ENCODE measurements around the gene CHRNA5.
"Not testable (repeated sequence)": the region's sequence is repeated elsewhere in the genome, so short reads cannot be mapped to it uniquely, and the experiment has no call there.

Gene CHRNA5

DNA sequence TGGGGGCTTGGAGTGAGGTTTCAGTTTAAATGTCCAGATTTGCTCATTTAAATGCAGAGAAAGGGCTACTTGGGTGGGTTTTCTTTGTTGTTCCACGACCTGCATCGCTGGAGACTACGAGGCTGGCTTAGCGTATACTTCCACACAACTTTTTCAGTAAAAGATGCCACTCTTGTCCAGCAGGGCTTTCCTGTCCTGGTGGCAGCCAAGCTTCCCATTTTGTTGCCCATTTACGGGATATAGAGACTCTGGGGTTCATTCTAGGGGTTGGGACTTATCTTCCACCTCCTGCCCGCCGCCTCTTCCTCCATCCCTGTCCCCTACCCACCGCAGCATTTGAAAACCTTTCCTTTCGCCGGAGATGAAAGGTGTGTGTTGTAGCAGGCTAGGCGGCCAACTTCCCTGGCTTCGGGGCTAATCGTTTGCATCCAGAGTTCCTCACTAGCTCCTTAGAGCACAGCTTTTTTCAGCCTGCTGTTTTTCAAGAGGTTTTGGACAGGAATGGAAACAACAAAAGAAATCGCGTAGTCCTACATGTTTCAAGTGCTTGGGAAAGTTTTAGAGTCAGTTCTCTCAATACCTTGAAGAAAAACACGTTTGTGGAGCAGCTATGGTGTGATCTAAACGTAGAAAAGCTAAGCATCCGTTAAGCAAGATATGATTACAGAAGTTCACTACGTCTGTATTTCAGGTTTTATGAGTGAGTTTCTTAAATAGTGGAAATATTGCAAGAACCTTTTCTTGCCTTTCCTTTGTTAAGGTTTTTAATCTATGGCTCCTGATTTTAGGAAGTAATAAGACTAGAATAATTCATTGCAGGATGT, 843 bp downstream of the CHRNA5 start:
- peak; percentile 62 for DNase-seq (ENCODE audit: low spot score)

DNA sequence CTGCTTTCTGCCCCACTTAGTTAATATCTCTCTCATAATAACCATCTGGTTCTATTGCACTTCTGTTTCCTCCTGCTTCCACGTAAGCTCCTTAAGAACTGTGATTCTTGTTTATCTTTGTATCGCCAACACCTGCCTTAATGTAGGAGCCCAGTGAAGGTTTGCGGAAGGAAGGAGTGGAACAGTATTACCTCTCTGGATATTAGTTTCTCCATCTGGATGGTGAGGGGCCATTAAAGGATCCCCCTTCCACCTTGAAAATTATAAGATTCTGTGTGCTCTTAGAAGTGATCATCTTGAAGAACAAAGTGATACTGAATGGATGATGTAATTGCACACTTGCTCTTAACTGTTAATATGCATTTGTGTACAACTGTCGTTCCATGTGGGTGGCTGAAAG, 2.2 kb downstream of the CHRNA5 start:
- no peak for DNase-seq (ENCODE audit: low spot score)

DNA sequence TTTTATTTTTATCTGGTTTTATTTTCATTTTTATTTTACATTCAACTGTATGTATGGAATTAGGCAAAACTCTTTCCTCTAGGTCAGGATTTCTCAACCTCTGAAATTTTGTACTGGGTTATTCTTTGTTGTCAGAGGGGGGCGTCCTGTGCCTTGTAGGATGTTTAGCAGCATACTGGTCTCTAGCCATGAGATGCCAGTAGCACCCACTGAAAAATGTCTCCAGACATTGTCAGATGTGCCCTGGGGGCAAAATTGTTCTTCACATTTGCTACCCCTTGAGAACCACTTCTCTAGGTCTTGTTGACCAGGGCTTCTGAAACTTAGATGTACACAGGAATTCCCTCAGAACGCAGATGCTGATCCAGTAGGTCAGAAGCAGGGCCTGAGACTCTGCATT, 5.4 kb downstream of the CHRNA5 start:
- DNase-seq (ENCODE audit: low spot score), result no peak

DNA sequence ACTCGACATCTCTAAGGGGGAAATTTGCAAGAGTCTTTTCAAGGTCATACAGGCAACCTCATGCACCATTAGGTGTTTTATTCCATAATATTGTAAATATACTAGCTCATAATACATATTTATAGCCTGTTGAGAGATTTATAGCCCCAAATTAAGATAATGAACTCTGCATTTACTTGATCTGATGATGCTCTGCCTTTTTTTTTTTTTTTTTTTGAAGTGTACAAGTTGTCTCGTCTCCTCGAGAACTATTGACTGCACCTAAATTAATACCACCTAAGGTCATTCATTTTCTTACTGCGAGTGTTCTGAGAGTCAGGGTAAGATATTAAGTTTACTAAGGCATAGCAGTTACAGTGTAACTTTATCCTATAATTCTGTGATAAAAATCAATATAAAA, 6.1 kb downstream of the CHRNA5 start:
- DNase-seq (ENCODE audit: low spot score), result no peak

DNA sequence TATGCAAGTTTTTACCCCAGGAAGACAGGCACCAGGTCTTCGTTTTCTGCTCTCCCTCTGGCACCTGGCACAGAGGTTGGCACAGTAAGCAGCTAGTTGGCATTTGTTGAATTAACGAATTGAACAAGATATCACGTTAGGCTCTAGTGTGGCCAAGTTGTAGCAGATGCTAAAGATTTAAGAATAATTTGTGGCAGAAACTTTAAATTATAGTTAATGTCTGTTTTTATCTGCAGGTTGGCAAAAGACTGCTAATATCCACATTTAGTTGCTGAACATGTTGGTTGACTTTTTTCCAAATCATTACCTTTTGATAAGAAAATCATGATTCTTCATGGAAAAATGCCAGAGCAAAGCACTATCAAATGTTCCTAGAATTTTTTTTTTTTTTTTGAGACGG, 8.1 kb downstream of the CHRNA5 start:
- no peak for DNase-seq (ENCODE audit: low spot score)

DNA sequence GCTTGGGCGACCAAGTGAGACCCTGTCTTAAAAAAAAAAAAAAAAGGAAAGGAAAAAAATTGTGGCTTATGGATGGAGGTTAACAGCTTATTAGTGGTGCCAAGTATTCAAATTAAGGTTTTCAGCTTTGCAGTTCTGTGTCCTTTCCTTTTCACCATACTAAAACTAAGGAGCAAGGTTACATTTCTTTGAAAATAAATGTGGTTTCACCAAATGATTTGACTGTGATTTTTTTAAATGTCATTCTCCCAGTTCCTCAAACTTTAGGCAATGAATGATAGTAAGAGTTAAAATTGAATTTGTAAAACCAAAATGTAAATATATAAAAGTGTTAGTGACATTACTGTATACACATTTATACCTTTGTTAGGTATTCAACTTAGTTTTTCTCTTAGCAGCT, 9.6 kb downstream of the CHRNA5 start:
- DNase-seq (ENCODE audit: low spot score), result no peak

DNA sequence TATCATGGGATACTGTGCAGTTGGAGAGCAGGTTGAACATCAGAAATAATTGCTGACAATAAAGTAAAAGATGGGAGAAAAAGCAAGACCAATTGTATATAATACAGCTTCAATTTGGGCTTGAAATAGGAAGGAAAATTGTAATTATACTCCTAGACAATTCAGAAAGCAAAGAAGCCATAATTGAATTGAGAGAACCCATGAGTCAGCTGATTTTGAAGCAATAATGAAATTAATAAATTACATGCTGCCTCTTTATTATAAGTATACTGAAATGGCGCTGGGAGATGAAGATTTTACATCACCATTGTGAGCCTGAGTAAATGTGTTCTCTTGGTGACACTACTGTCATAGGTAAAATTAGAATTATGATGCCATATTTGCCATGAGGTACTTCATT, 32.3 kb downstream of the CHRNA5 start:
- DNase-seq (ENCODE audit: low spot score), result no peak

DNA sequence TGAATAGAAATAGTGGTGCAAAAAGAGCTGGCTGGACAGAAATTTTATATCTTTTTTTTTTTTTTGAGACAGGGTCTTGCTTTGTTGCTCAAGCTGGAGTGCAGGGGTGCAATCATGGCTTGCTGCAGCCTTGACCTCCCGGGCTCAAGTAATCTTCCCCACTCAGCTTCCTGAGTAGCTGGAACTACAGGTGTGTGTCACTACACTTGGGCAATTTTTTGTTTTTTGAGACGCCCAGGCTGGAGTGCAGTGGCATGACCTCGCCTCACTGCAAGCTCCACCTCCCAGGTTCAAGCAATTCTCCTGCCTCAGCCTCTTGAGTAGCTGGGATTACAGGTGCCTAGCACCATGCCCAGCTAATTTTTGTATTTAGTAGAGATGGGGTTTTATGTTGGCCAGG, 33.0 kb downstream of the CHRNA5 start:
- no peak for DNase-seq (ENCODE audit: low spot score)

DNA sequence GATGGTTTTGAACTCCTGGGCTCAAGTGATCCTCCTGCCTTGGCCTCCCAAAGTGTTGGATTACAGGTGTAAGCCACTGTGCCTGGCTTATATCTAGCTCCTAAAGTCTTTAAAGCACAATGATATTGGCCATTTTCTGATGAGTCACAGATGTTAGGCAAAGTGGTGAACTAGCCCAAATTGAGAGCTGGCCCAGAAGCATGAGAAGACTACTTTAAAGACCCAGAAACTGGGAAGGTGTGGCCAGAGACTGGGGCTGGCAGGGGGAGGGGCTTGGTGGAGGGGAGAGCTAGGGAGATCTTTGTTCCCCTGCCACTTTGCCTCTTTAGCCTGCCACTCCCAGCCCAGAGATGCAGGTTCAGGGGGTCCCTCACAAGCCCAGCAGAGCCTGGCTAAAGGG, 33.9 kb downstream of the CHRNA5 start:
- DNase-seq (ENCODE audit: low spot score), result no peak

DNA sequence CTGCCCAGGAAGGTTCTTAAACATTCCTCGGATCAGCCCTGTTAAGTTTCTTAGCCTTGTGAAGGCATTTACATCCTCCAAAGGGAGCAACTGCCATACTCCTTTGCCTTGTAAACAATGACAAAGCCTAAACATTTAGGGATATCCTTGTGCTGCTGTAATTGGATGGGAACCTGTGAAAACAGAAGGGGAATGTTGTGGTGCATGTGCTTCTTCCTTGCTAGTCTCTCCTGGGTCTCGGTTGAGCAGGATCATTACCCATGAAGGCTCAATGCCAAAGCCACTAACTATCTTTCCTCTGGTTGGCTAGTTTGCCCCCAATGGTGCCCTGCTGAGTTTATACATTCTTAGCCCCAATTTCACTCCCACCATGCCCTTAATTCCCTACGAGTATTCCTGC, 38.1 kb downstream of the CHRNA5 start:
- no peak for DNase-seq (ENCODE audit: low spot score)

DNA sequence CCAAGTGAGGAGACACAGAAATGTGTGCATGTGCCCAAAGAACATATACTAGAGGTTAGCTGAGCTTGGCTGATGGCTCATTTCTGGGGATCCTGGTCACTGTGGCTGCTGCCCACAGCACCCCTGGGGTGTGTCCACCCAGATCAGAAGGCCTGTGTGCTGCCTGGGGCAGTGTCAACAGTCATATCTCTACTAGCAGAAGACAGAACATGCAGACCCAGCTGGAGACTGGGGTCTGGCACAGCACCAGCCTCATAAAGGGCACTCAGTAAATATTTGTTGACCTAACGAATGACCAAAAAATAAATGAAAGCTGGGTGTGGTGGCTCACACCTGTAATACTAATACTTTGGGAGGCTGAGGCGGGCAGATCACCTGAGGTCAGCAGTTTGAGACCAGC, 39.1 kb downstream of the CHRNA5 start:
- DNase-seq (ENCODE audit: low spot score), result no peak

DNA sequence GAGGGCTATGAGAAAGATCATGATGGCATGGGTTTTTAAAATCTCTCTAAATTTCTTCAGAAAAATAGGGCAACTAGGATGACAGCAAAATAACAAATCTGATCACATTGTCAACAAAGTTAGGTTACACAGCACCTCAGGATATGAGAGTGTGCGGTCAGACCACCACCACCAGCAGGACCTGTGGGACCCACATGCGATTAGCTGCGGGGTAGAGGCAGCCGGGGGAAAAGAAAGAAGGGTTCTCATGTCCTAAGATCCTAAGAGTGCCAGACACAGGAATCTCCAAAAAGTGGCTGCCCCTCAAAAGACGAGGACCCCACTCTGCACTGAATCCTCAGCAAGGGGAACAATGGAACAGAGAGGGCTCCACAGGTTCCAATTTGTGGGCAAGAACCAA, 39.9 kb downstream of the CHRNA5 start:
- no peak for DNase-seq (ENCODE audit: low spot score)

DNA sequence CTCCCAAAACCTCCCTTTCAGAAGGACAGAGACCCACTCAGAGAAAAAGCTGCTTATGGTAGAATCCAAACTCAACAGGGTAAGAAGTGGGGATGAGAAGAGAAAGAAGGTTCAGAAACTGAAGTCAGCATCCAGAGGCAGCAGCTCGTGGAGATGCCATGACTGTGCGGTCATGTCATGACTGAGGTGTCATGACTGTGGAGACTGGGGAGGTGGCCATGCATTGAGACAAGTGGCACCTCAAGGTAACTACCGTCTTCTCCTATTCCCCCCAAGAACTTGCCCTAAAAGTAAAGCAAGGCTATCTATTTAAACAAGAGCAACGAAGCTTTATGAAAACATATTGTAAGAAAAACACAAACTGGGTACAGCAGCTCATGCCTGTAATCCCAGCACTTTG, 40.4 kb downstream of the CHRNA5 start:
- no peak for DNase-seq (ENCODE audit: low spot score)

DNA sequence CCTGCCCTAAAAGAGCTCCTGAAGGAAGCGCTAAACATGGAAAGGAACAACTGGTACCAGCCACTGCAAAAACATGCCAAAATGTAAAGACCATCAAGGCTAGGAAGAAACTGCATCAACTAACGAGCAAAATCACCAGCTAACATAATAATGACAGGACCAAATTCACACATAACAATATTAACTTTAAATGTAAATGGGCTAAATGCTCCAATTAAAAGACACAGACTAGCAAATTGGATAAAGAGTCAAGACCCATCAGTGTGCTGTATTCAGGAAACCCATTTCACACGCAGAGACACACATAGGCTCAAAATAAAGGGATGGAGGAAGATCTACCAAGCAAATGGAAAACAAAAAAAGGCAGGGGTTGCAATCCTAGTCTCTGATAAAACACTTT, 44.2 kb downstream of the CHRNA5 start:
- not testable (repeated sequence) for DNase-seq (ENCODE audit: low spot score)

DNA sequence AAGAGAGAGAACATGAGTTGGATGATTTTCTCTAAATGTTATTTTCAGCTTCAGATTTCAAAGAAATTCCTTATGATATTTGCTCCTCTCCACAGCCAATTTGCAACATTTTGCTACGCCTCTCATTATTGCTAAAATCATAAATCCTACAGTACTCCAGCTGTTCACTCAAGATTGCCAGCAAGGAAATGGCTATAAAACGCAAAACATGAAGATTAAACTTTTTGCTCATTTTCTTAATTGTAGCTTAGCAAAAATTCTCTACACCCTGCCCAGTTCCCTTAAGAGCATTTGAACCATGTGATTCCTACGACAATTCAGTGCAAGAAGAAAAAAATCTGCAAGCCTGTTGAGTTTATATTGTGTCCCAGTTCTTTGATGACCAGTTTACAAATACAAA, 48.7 kb downstream of the CHRNA5 start:
- DNase-seq (ENCODE audit: low spot score), result no peak

DNA sequence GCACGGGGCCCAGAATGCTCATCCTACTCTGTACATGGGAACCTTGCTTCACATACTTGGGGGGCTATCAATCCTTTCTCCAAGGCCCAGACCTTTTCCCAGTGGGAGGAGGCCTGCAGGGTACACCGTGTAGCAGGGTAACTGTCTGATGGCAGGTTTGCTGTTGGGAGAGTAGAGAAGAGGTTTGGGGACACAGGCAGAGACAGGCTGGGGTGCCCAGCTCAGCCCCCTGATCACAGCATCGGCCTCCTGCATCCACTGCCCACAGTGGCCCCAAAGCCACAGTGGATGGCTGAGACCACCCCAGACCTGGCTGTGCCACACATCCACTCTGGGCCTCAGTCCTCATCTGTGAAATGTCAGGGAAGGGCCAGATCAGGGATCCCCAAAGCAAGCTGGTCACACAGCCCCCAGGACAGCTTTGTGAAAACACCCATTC, 49.9 kb downstream of the CHRNA5 start:
- no peak for DNase-seq (ENCODE audit: low spot score)

DNA sequence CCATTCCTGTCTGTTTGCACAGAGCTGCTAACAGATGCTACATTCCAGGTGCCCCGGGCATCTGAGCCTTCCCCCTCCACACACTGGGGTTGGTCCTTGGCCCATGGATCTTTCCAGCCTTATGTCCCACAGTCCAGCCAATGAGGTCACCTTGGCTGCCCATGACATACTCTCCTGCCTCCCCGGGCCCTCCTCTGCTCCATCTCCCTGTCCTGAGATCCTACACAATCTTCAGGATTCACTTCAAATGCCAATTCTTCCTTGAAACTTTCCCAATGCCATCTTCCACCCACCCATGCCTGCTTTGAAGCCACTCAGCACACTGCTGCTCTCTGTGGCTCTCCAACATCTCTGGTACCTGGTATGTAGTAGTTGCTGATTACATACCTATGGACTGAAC, 51.2 kb downstream of the CHRNA5 start:
- no peak for DNase-seq (ENCODE audit: low spot score)

DNA sequence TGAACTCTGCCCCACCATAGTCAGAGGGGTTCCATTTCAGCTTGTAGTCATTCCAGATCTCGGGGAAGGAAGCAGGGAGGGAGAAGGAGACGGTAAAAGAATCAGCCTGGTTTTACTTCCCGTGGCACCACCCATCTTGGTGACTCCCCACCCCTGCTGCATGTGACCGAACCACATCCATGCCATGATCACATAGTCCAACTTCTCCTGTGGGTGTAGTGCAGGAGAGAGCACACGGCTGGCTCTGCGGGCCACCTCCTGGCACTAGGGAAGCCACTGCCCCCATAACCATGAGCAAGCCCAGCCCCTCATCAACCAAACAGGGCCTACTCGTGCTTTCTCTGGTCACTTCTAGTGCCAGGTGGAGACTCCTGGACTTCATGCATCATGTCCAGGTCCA, 51.8 kb downstream of the CHRNA5 start:
- DNase-seq (ENCODE audit: low spot score), result no peak

DNA sequence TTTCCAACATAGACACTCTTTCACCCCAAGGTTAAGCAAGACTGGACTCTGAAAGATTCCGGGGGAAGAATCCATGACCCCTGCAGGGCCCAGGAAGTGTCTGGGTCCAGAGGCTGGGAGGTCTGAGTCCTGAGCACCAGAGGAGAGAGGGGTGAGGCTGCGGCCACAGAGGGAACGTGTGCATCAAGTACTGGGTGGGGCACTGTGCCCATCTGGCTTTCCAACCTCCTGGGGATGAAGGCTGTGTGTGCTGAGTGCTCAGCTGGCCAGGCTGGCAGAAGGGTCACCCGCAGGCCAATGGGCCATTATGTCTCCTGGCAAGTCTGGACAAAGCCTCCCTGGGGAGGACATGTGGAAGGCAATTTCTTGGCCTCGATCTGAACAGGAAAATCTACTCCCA, 52.2 kb downstream of the CHRNA5 start:
- no peak for DNase-seq (ENCODE audit: low spot score)

DNA sequence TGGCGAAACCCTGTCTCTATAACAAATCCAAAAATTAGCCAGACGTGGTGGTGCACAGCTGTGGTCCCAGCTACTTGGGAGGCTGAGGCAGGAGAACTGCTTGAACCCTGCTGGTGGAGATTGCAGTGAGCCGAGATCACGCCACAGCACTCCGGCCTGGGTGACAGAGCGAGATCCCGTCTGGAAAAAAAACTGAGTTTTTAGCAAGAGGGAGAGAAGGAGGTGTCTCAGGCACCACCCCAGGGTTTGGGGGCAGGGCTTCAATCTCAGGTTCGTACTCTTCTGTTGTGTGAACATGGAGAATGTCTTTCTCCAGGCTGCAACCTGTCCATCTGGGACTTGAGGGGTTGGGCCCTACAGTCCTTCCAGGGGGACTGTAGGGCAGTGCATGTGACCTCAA, 52.7 kb downstream of the CHRNA5 start:
- no peak for DNase-seq (ENCODE audit: low spot score)

DNA sequence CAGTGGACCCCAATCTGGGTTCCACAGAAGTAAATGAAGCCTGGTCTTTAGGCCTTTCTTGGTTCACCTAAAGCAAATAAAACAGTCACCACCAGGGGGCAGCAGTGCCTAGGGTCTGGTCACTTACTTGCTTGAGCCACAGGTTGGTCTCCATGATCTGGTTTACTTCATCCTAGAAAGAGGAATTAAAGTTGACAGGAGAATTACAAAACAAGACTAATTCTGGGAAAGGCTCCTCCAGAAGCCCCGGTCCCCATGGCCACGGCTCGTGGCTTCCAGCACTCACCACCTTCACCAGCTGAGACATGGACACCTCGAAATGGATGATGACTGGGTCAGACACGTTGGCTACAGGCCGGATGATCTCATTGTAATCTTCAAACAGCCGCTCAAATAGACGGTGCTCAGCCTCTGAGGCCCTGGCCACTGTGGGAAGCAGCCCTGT, 53.2 kb downstream of the CHRNA5 start:
- peak; percentile 89 for DNase-seq (ENCODE audit: low spot score)

DNA sequence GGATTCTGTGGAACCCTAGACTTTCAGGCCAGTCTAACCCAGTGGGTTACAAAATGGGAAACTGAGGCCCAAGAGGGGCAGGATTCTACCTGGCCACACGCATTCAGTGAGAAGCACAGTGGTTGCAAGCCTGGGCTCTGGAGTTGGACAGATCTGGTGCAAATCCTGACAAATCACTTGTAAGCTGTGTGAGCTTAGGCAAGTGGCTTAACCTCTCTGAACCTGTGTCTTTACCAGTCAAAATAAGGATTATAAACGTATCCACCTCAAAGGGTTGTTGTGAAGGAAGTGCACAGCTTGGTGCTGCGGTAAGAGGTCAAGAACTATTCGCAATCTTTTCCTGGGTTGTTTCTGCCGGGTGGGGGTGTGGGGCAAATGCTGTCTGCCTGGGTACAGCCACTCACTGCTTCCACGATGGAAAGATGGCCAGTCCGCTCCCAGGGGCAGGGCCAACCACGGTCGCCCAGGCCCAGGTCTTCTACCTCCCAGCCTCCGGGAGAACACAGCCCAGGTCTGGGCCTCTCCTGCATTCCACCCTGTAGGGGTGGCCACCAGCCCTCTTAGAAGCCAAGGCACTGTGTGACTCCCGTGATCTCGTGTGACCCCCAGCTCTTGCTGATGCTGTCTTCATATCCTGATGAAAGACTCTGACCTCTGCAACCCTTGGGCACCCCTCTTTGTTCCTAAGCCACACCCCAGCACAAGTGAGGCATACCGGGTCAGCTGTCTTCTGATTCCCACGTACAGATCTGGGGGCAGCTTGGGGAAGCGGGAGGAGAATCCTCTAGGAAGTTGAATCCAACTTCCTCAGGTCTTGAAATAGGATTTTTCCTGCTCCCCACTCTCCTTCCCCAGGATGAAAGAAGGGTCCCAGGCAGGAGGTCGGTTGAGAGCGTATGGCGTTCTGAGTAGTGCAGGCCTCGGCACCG, 54.0 kb downstream of the CHRNA5 start:
- DNase-seq (ENCODE audit: low spot score), result no peak

DNA sequence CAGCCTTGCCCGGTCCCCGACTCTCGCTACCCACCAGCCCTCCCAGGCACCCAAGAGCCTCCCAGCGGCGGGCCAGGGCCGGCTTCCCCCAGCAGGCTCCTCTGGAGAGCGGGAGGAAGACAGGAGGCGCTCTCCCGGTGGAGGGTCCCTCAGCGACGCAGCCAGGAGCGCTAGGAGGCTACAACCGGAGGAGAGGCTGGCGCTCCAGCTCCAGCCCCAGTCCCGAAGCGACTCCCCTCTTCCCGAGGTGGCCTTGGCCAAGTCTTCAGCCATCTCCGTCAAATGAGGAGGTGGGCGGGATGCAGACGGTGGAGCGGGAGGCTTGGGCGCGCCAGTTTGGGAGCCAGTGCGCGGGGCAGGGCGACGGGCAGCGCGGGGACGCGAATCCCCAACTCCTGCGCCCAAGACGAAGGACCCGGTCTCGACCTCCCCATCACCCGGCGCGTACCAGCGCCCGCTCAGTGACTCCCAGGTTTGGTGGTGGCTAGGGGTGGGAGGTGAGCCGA, 54.8 kb downstream of the CHRNA5 start:
- no peak for DNase-seq (ENCODE audit: low spot score)
